WERI-Rb-1 (cell line): ENCODE measurements around the gene KLK14.

Experiments used
- DNase-seq: peaks from one replicate; pipeline ENCODE4 v3.0.0-alpha.2; 2020
- H3K27ac ChIP-seq: fragments of 250-450 bp; sonication (Bioruptor Pico); 2 replicates; pipeline ENCODE4 v1.5.1; 2020; ENCODE audit warnings: mild to moderate bottlenecking, moderate library complexity
- H3K27me3 ChIP-seq: fragments of 250-450 bp; sonication (Bioruptor Pico); 2 replicates; pipeline ENCODE4 v1.5.1; 2021; ENCODE audit warnings: mild to moderate bottlenecking, low read depth, moderate library complexity; ENCODE audit not compliant: insufficient read depth, severe bottlenecking
- H3K36me3 ChIP-seq: fragments of 250-450 bp; sonication (Bioruptor Pico); 2 replicates; pipeline ENCODE4 v1.5.1; 2020; ENCODE audit warnings: mild to moderate bottlenecking, moderate library complexity
- H3K4me3 ChIP-seq: 2 replicates; pipeline ENCODE4 v1.5.1; 2011; ENCODE audit warnings: low read depth, mild to moderate bottlenecking, control low read depth, low read length
- H3K9me3 ChIP-seq: fragments of 250-450 bp; sonication (Bioruptor Pico); 2 replicates; pipeline ENCODE4 v1.5.1; 2021; ENCODE audit warnings: mild to moderate bottlenecking, moderate library complexity; ENCODE audit not compliant: severe bottlenecking
- TF ChIP-seq, protein P1 (sequence below): IDR thresholded peaks from 2 replicates; pipeline ENCODE4 v1.5.1; 2011; ENCODE audit warnings: low read depth, mild to moderate bottlenecking, control low read depth, inconsistent platforms, low read length

The KLK14 gene

DNA sequence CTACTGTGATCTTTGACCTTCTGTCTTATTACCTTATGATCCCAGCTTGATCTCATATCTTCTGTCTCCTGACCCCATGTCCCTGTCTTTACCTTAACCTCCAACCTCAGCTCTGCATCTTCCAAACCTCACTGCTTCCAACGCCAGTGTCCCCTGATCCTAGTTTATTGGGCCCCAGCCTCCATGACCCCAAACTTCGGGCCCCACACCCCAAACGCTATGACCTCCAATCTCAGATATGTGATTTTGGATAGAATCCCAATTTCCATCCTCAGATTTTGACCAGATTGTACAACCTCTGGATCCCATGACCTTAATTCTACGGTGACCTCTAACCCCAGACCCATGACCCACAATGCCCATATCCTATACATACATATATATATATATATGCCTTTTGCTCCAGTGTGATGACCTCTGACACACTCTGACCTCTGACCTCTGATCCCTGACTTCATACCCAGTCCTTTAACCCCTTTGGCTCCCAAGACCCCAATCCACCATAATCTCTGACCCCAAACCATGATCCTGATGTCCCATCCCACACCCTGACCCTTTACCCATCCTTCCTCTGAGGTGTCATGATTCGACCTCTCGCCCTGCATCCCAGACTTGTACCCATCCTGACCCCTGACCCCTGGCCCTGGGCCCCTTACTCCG, 51.3 kb downstream of the KLK14 start:
- Histone ChIP-seq H3K36me3 (no peaks in the 10 kb centered on the region), H3K27me3 (peaks cover 85% of the 10 kb centered on the region), H3K27ac (no peak overlapping the region), H3K9me3 (no peaks in the 10 kb centered on the region), H3K4me3 (no peak overlapping the region)
- no peak for DNase-seq
- TF ChIP-seq, protein P1, sequence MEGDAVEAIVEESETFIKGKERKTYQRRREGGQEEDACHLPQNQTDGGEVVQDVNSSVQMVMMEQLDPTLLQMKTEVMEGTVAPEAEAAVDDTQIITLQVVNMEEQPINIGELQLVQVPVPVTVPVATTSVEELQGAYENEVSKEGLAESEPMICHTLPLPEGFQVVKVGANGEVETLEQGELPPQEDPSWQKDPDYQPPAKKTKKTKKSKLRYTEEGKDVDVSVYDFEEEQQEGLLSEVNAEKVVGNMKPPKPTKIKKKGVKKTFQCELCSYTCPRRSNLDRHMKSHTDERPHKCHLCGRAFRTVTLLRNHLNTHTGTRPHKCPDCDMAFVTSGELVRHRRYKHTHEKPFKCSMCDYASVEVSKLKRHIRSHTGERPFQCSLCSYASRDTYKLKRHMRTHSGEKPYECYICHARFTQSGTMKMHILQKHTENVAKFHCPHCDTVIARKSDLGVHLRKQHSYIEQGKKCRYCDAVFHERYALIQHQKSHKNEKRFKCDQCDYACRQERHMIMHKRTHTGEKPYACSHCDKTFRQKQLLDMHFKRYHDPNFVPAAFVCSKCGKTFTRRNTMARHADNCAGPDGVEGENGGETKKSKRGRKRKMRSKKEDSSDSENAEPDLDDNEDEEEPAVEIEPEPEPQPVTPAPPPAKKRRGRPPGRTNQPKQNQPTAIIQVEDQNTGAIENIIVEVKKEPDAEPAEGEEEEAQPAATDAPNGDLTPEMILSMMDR, result no peak

DNA sequence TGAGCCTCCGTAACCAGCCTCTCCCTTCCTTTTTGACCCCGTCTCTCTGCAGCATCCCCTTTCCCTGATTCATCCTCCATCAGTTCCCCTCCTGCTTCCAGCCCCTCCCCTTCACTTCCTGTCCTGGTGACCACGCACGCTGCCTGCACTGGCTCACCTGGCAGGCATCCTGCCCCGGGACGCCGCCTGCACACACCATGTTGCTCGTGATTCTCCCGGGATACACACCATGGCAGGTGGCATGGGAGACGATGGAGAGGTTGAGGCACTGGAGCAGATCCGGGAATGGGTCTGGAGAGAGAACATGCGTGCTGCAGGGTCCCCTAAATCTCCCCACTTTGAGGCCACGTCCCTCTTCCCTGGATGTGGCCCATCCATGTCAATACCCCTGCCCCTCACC, 52.1 kb downstream of the KLK14 start:
- no peak for DNase-seq
- H3K4me3 ChIP-seq, result no peak overlapping the region
- H3K27me3 ChIP-seq, result peaks cover 85% of the 10 kb centered on the region
- no peak overlapping the region for H3K27ac ChIP-seq
- TF ChIP-seq, protein P1, result no peak
- no peaks in the 10 kb centered on the region for H3K9me3 ChIP-seq
- H3K36me3 ChIP-seq, result no peaks in the 10 kb centered on the region

DNA sequence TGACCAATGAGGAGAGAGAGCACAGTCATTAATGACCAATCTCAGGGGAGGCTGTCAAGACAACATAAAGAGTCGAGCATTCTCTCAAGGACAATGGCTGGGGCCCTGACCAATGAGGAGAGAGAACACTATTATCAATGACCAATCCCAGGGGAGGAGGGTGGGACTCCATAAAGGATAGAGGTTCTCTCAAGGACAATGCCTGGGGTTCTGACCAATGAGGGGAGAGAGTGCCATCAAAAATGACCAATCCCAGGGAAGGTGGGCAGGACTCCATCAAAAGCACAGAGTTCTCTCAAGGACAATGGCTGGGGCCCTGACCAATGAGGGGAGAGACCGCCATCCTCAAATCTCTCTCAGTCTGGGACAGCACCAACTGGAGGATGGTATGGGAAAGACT, 53.0 kb downstream of the KLK14 start:
- no peak for DNase-seq
- no peaks in the 10 kb centered on the region for H3K9me3 ChIP-seq
- TF ChIP-seq, protein P1, result no peak
- H3K36me3 ChIP-seq, result no peaks in the 10 kb centered on the region
- peaks cover 79% of the 10 kb centered on the region for H3K27me3 ChIP-seq
- H3K4me3 ChIP-seq, result no peak overlapping the region
- no peak overlapping the region for H3K27ac ChIP-seq
